ENCODE data around the gene TBL1X.

Gene TBL1X

DNA sequence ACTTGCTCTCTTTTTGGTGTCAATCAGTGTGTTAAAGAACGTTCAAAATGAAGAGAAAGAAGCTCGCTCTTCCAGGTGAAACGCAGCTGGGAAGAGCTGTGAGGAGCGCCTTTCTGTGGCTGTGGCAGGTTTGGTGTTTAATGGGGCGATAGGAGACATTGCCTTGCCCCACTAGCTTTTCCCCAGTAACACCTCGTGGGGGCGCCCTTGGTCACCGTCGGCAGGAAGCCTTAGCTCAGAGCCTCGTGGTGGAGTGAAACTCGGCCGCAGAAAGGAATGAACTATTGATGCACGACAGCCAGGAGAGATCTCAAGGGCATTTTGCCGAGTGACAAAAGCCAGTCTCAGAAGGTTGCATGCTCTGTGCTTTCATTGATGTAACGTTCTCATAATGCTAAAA, 235.7 kb downstream of the TBL1X start:
- no peak for DNase-seq (ENCODE audit: low read depth in 1 of 2, low spot score in 1 of 2)

- DNase-seq (ENCODE audit: low read depth in 1 of 2, low spot score in 1 of 2), result no peak
Measured at GRCh38 chrX:9701790-9702189, 236.9 kb downstream of the TBL1X start.

- DNase-seq (ENCODE audit: low read depth in 1 of 2, low spot score in 1 of 2), result no peak
Measured at GRCh38 chrX:9703406-9703805, 238.5 kb downstream of the TBL1X start.

DNA sequence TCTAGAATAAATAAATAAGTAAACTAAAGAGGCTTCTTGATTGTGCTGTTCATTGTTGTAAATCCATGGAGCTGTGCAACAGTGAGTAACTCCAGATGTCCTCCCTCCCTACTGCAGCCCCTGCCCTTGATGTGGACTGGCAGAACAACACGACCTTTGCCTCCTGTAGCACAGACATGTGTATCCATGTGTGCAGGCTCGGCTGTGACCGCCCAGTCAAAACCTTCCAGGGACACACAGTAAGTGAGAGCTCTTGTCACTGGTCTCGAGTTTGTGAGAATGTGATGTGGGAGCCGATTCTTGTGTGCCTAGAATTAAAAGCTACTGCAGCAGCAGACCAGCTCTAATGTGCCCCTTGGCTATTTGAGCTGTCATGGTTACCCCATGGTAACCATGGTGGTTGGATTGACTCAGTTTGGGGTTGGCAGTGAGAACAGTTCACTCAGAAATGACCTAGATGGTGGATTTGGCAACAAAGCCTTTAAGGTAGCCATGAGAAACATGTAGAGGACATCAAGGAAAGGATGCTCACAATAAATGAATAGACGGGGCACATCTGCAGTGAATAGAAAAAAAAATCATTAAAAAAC, 240.1 kb downstream of the TBL1X start:
- DNase-seq (ENCODE audit: low read depth in 1 of 2, low spot score in 1 of 2), result no peak

GRCh38 chrX:9706421-9706820, 241.6 kb downstream of the TBL1X start:
- no peak for DNase-seq (ENCODE audit: low read depth in 1 of 2, low spot score in 1 of 2)

DNA sequence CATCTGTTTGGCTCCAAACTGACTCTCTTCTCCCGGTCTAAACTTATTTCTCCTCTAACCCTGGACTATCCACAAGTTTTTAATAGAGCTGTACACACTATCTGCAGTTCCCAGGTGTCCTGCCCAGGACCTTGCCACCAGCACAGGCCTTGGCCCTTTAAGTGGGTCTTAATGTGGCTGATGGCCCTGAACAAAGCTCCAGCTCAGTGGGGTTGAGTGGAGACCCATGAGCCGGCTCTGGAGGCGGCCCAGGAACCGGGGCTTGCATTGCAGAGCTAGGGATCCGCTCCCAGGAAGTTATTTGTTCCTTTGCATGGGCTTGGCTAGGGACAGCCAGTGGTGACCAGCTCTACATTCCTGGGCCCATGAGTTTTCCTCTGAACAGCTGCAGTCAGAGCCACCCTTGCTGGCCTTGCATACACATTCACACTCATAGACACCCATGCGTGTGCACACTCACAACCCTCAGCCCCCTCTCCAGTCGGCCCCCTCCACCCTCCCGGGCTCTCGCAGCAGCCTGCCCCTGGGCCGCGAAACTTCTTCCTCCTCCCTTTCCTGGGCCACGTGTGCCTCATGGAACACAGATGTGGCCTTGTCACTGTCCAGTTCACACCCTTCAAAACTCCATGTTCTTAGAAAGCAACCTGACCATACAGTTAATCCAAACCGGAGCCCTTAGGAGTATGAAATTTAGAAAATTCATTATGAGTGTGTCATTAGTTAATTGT, 242.6 kb downstream of the TBL1X start:
- DNase-seq (ENCODE audit: low read depth in 1 of 2, low spot score in 1 of 2), result no peak

DNA sequence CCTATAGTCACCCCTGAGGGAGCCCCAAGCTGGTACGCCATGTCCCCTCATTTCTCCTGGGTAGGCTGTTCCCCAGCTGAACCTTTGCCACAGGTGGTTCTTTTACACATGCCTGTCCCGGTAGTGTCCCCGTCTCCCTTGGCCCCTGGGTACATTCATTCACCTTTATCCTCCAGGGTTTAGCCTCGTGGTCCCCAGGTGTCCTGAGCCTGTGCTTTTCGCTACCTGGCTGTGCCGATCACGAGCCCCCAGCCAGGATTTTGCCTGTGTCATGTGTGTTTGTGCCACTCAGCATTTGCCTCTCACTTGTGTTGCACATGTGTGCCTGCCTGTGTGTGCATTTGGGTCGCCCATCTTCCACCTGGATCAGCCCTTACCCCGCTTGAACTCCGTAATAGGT, 243.2 kb downstream of the TBL1X start:
- DNase-seq (ENCODE audit: low read depth in 1 of 2, low spot score in 1 of 2), result no peak

DNA sequence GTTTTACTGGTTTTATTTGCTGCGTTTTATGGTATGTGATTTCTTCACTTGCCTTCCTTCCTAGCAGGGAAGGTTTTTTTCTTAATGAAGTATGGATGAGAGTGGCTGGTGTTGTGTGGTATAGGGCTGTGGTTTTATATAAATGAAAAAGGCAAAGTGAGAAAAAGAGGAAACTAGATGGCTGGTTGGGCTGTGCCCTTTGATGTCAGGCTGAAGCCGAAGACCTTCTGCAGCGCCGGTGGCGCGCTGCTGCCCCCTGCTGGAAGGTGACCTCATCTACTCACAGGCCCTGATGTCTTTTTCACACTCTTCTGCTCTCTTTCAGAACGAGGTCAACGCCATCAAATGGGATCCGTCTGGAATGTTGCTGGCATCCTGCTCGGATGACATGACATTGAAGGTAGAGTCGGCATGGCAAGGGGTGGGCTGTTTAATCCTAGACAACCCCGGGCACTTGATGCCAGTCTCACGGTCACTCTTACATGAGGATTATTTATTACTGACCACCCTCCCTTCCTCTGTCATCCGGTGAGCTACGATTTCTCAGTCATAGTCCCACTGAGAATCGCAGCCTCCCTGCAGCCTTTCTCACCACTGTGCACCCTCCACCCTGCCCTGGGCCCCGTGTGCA, 244.2 kb downstream of the TBL1X start:
- peak; percentile 54 to 66 for DNase-seq (ENCODE audit: low read depth in 1 of 2, low spot score in 1 of 2)

DNA sequence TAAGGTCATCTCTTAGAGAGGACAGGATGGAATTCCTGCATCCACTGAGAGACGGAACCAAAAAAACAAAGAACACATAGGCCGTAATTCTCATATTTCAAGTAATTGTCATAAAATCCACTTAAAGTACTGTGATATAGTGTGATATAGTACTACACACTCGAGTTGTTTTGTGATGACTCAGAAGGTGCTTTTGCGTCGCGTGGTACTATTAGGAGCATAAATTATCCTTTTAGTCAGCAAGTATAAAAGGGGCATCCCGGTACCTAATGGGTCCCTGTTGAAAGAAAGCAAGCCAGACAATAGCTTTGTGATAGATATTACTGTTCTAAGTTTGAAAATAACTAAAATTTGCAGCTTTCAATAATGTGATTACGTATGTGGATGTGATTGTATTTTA, 245.5 kb downstream of the TBL1X start:
- no peak for DNase-seq (ENCODE audit: low read depth in 1 of 2, low spot score in 1 of 2)

DNA sequence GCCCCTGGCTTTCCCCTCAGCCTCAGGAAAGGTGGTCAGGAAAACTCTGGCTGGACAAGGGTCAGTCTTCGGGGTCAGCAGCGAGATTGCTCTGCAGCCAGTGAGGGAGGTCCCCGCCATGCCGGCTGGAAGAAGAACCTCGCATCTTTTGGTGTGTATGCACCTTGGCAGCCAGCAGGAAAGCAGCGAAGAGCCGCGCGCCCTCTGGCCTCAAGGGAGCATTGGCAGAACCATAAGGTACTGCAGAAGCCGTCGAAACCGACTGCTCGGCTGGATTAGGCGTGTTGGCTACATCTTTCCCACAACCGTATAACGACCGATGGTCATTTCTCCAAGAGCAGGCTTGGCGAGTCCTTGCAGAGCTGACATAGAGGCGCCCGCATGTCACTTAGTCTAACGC, 252.5 kb downstream of the TBL1X start:
- no peak for DNase-seq (ENCODE audit: low read depth in 1 of 2, low spot score in 1 of 2)

DNA sequence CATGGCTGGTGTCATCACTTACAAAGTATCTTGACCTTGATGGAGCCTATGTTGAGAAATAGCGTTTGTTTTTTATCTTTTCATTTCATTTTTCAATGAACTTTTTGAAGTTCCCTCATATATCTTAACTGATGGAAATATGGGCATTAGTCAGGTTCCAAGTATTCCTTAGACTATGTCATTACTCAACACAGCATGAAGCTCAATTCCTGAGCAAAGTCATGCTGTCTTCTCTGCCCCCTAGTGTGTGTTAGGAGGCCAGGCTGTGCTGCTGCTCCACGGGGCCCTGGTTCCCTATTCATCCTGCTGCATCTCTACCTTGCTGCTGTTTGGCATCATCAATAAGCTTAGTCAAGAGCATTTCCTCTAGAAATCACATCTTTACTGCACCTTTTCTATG, 259.9 kb downstream of the TBL1X start:
- no peak for DNase-seq (ENCODE audit: low read depth in 1 of 2, low spot score in 1 of 2)

GRCh38 chrX:9728261-9728660, 263.4 kb downstream of the TBL1X start:
- no peak for DNase-seq (ENCODE audit: low read depth in 1 of 2, low spot score in 1 of 2)

DNA sequence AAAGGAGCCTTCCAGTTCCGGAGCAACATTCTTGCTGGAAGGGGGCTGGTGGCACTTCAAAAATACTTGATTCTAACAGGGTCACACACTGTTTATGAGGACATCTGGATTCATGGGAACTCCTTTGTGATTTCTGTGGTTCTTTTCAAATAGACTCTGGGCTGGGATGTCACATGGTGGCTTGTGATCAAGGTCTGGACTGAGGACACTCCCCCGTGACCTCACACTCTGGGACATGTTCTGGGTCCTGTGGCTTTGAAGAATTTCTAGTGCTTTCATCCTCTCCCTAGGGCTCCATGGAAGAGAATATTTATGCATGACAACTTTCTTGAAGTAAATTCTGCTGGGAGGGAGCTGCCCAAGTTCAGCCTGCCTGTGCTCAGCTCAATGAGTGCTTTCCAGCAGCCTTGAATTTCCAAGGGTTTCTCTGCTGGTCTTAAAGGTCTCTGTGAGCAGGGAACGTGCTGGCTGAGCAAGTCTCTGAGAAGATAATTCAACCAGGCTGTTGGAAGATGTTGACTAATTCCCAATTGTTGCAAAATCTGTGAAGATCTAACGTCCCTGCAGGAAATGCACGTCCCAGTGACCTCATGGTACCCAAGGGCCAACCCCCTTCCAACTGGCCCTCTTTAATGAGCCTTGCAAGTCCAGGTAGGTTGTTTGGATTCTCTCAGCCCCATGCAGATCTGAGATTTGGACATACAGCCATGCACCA, 264.5 kb downstream of the TBL1X start:
- DNase-seq (ENCODE audit: low read depth in 1 of 2, low spot score in 1 of 2), result no peak

DNA sequence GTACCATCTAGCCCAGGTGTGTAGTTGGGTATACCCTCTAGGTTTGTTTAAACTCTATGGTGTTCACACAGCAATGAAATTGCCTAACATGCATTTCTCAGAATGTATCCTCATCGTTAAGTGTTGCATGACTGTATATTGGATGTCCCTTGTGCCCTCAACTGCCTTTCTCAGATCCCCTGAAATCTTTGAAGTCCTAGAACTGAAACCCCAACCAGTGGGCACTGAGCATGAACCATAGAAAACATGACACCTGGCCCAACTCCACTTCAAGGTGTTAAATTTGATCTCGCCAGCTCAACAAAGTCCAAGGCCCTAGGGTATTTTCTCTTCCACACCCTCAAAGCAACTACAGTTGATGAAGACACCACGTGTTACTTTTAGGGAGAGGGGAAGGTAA, 265.2 kb downstream of the TBL1X start:
- DNase-seq (ENCODE audit: low read depth in 1 of 2, low spot score in 1 of 2), result no peak

- no peak for DNase-seq (ENCODE audit: low read depth in 1 of 2, low spot score in 1 of 2)
Measured at GRCh38 chrX:9730752-9731151, 265.9 kb downstream of the TBL1X start.

GRCh38 chrX:9737363-9737762, 272.5 kb downstream of the TBL1X start:
- DNase-seq (ENCODE audit: low read depth in 1 of 2, low spot score in 1 of 2), result no peak

GRCh38 chrX:9738151-9738550, 273.3 kb downstream of the TBL1X start:
- no peak for DNase-seq (ENCODE audit: low read depth in 1 of 2, low spot score in 1 of 2)

GRCh38 chrX:9739130-9739529, 274.3 kb downstream of the TBL1X start:
- no peak for DNase-seq (ENCODE audit: low read depth in 1 of 2, low spot score in 1 of 2)

- no peak for DNase-seq (ENCODE audit: low read depth in 1 of 2, low spot score in 1 of 2)
Measured at GRCh38 chrX:9745417-9746115, 280.7 kb downstream of the TBL1X start.

DNA sequence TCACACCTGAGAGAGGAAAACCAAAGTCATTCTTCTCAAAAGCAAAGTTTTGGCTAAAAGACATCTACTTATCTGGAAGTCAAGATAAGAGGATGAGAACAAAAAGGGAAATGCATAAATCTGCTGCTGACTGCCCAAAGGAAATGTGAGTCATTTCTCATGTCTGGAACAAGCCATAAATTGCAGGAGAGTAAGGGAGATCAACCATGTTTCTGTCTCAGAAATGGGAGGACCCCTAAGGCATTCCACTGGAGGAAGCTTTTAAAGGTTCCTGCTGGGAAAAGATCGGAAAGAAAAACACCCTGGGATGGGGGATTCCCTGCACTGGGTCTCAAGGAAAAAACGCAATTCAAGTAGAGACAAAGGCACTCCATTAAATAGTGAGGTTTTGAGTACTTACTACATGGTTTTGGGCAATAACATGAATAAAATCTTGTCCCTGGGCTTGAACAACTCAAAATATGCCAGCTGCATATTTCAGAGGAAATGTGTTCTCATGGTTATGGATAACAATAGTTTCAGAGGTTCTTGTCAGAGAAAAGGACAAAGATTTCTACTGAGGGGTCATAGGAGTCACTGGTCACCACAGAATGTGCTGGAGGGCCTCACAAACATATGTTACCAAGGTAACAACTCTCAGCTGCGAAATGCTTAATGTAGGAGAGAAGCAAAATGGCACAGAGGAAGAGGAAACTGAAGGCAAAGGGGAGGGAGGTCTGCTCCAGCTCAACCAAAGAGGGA, 281.5 kb downstream of the TBL1X start:
- DNase-seq (ENCODE audit: low read depth in 1 of 2, low spot score in 1 of 2), result no peak

GRCh38 chrX:9747644-9748043, 282.8 kb downstream of the TBL1X start:
- DNase-seq (ENCODE audit: low read depth in 1 of 2, low spot score in 1 of 2), result no peak

Measured in stimulated activated CD4-positive, alpha-beta T cell treated with anti-CD3 and anti-CD28 coated beads, Interleukin-15, amount 100 ng/mL, for 1 hour (primary cell).